Panc1 (cell line): Measurements from ENCODE around the gene CLHC1. TPM values are rescaled to one million over a fixed set of nuclear protein-coding genes. Genes with fewer than 3 reads are reported as not detected.

ENCODE experiments used
- ATAC-seq: fragments of 200-7000 bp; cut with Tn5 transposase; 2 replicates; pipeline ENCODE4 v1.9.1; 2020; ENCODE audit warnings: mild to moderate bottlenecking, moderate library complexity
- BruUV-seq: library from RNA; stranded (reverse); fragments of 400-500 nt; replicated peaks from 2 replicates; lab custom pipeline; 2021; lab: Mats Ljungman, UMichigan
- CTCF ChIA-PET: fragments of 300-600 bp; sonication (Branson Sonifier 250); formaldehyde crosslinking; loops from one replicate; lab custom pipeline; 2022; ENCODE audit warnings: antibody characterized with exemption; lab: Charles Lee
- POLR2A ChIA-PET: fragments of 300-600 bp; sonication (Branson Sonifier 250); formaldehyde crosslinking; loops from one replicate; lab custom pipeline; 2022; ENCODE audit warnings: antibody characterized with exemption; lab: Charles Lee
- DNase-seq: peaks from one replicate; pipeline ENCODE4 v3.0.0-alpha.2; 2010; ENCODE audit warnings: low read depth, low spot score
- H3K27ac ChIP-seq: 2 replicates; pipeline ENCODE4 v1.5.1; 2011; ENCODE audit warnings: mild to moderate bottlenecking, low read length, inconsistent platforms
- H3K27me3 ChIP-seq: fragments of 200-500 bp; sonication (Bioruptor generic); 2 replicates; pipeline ENCODE4 v1.6.0; 2014; ENCODE audit warnings: low read length, inconsistent platforms; ENCODE audit not compliant: control insufficient read depth, insufficient read depth
- H3K36me3 ChIP-seq: fragments of 200-500 bp; sonication (Bioruptor generic); 2 replicates; pipeline ENCODE4 v1.5.1; 2014; ENCODE audit warnings: inconsistent platforms, mild to moderate bottlenecking, low read length, moderate library complexity; ENCODE audit not compliant: control insufficient read depth, insufficient read depth
- H3K4me1 ChIP-seq: 2 replicates; pipeline ENCODE4 v1.5.1; 2011; ENCODE audit warnings: inconsistent platforms, mild to moderate bottlenecking, low read length, moderate library complexity; ENCODE audit not compliant: control insufficient read depth, insufficient read depth
- H3K4me3 ChIP-seq, 2 experiments: 2 replicates each; pipeline ENCODE4 v1.5.1; 2011 to 2012; ENCODE audit warnings: low read depth in 2 of 2, low read length in 2 of 2, mild to moderate bottlenecking in 2 of 2, inconsistent platforms in 1 of 2, moderate library complexity in 1 of 2
- H3K9me3 ChIP-seq: fragments of 200-500 bp; sonication (Bioruptor generic); 2 replicates; pipeline ENCODE4 v1.5.1; 2014; ENCODE audit warnings: low read depth, mild to moderate bottlenecking, inconsistent platforms, low read length, moderate library complexity; ENCODE audit not compliant: control insufficient read depth, insufficient read depth
- CTCF ChIP-seq: fragments of 450-650 bp; IDR thresholded peaks from 2 replicates; pipeline ENCODE4 v1.5.1; 2017; ENCODE audit warnings: mild to moderate bottlenecking
- REST ChIP-seq, 2 experiments: IDR thresholded peaks; 2 replicates each; pipeline ENCODE4 v1.6.1; 2011 to 2012; ENCODE audit warnings: low read depth in 2 of 2, control low read depth in 1 of 2, low read length in 1 of 2, mild to moderate bottlenecking in 1 of 2, moderate library complexity in 1 of 2; ENCODE audit not compliant: insufficient read depth in 1 of 2
- SIN3A ChIP-seq: IDR thresholded peaks from 2 replicates; pipeline ENCODE4 v1.6.1; 2012; ENCODE audit warnings: low read depth, mild to moderate bottlenecking, low read length, moderate library complexity, borderline replicate concordance; ENCODE audit not compliant: insufficient read depth
- TCF7L2 ChIP-seq: IDR thresholded peaks from 2 replicates; pipeline ENCODE4 v1.6.1; 2011; ENCODE audit warnings: mild to moderate bottlenecking, low read depth, low read length, inconsistent platforms
- in situ Hi-C: cut with HindIII; loops from 2 replicates; pipeline ENCODE4 v1.10.0; 2016; ENCODE audit warnings: low sequenced_read_pairs, low pct_unique_long_range_greater_than_20kb
- intact Hi-C: fragments of 100-400 bp; cut with micrococcal nuclease; formaldehyde crosslinking; loops from one replicate; pipeline ENCODE4 v1.10.0; 2022; ENCODE audit not compliant: unreplicated experiment
- total RNA-seq: library from RNA; stranded (reverse); gene quantifications from one replicate; pipeline ENCODE4 v1.2.1, GENCODE V29; 2021; ENCODE audit not compliant: unreplicated experiment

The CLHC1 gene
- total RNA-seq, 1 experiment from 2014 or later = 3.6 TPM

DNA sequence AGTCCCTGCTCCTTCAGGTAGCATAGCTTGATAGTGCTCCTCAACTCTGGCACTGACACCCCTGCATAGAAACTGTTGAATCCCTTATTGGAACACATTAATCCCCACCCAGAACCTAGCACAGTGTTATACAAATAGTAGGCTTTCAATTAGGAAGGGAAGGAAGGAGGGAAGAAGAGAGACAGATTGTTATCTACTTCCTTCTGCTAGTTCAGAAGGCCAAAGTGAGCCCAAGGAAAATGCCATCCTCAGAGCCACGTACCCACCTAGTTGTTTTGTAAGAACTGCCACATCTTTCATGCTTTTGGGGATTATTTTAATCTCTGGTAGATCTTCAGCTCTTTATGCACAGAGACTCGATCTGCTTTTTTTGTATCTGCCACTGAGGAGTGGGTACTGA is 75.1 kb downstream of the CLHC1 start:
- no TSS peak for BruUV-seq
- ChIA-PET POLR2A (no interaction called here), CTCF (no interaction called here)
- no peaks in the 10 kb centered on the region for H3K36me3 ChIP-seq
- no peaks in the 10 kb centered on the region for H3K27me3 ChIP-seq
- in situ Hi-C loops (loop anchor here (25.0 kb wide), 1 partner anchor 120 kb away; no protein-coding TSS in a partner anchor), intact Hi-C loops (no loop called here)
- H3K27ac ChIP-seq = peak overlapping the region; percentile 32
- H3K9me3 ChIP-seq = no peaks in the 10 kb centered on the region
- no peak for ATAC-seq
- no peak overlapping the region for H3K4me3 ChIP-seq
- peaks cover 12% of the 10 kb centered on the region for H3K4me1 ChIP-seq
- no peak for TF ChIP-seq CTCF
- no peak for DNase-seq

DNA sequence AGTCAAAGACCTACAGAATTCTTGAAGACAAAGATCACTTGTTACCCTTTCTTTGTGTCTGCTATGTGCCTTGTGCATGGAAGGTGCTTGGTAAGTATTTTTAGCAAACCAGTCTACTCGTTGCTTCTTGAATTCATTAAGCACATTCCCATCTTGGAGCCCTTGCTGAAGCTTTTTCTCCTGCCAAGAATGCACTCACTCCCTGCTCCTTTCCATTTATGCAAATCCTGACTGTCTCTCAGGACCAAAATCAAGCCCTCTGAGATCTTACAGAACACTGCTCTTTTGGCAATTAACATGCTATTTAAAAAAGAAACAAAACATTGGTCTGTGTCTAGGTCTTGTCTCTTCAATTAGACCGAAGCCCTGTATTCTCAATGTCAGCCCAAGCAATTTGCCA is 75.8 kb downstream of the CLHC1 start:
- H3K9me3 ChIP-seq = no peaks in the 10 kb centered on the region
- H3K36me3 ChIP-seq = no peaks in the 10 kb centered on the region
- in situ Hi-C loops (loop anchor here (25.0 kb wide), 1 partner anchor 119 kb away; no protein-coding TSS in a partner anchor), intact Hi-C loops (no loop called here)
- no TSS peak for BruUV-seq
- ChIA-PET CTCF (no interaction called here), POLR2A (no interaction called here)
- H3K27me3 ChIP-seq = no peaks in the 10 kb centered on the region
- ATAC-seq = no peak
- DNase-seq = no peak
- no peak overlapping the region for H3K4me3 ChIP-seq
- TF ChIP-seq TCF7L2 = no peak
- TF ChIP-seq SIN3A = no peak
- no peak for TF ChIP-seq REST (IDR thresholded peaks at IDR 0.05; ENCODE audit: insufficient read depth in 1 of 2, low read depth in 2 of 2, low read length in 1 of 2)
- no peak for TF ChIP-seq CTCF
- H3K27ac ChIP-seq = no peak overlapping the region; the same call in 1 of the 2 replicates
- H3K4me1 ChIP-seq = peaks cover 12% of the 10 kb centered on the region
